HFF-Myc (cell line): ENCODE data around the gene LYPD6B.

Experiments used
- DNase-seq: peaks from one replicate; pipeline ENCODE4 v3.0.0-alpha.2; 2011; ENCODE audit warnings: low read depth; ENCODE audit errors: extremely low read depth
- H3K4me3 ChIP-seq: replicated peaks from 2 replicates; pipeline ENCODE4 v1.5.1; 2011; ENCODE audit warnings: low read depth, mild to moderate bottlenecking, control low read depth, low read length
- TF ChIP-seq, protein P1 (sequence below): IDR thresholded peaks from 2 replicates; pipeline ENCODE4 v1.5.1; 2012; ENCODE audit warnings: mild to moderate bottlenecking, low read depth, low read length, control low read depth; ENCODE audit errors: missing control alignments

The LYPD6B gene

DNA sequence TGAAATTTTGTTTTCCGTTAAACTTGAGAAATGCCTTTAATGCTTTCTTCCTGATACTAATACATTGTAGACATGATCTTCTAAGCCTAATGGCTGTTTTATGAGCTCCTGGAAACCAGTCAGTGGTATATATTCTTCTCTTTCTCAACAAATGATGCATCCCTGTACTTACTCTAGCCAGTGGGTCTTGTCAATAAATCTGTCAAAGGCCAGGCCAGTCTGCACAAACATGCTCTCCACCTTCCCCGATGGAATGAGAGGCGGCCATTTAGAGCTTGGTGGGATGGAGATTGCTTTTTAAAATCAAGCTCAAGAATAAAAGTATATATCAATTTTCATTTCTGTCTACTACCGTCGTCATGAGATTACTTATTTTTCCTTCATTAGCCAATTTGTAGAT, 140.1 kb downstream of the LYPD6B start:
- TF ChIP-seq, protein P1, sequence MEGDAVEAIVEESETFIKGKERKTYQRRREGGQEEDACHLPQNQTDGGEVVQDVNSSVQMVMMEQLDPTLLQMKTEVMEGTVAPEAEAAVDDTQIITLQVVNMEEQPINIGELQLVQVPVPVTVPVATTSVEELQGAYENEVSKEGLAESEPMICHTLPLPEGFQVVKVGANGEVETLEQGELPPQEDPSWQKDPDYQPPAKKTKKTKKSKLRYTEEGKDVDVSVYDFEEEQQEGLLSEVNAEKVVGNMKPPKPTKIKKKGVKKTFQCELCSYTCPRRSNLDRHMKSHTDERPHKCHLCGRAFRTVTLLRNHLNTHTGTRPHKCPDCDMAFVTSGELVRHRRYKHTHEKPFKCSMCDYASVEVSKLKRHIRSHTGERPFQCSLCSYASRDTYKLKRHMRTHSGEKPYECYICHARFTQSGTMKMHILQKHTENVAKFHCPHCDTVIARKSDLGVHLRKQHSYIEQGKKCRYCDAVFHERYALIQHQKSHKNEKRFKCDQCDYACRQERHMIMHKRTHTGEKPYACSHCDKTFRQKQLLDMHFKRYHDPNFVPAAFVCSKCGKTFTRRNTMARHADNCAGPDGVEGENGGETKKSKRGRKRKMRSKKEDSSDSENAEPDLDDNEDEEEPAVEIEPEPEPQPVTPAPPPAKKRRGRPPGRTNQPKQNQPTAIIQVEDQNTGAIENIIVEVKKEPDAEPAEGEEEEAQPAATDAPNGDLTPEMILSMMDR, result no peak
- no peak overlapping the region for H3K4me3 ChIP-seq
- no peak for DNase-seq

DNA sequence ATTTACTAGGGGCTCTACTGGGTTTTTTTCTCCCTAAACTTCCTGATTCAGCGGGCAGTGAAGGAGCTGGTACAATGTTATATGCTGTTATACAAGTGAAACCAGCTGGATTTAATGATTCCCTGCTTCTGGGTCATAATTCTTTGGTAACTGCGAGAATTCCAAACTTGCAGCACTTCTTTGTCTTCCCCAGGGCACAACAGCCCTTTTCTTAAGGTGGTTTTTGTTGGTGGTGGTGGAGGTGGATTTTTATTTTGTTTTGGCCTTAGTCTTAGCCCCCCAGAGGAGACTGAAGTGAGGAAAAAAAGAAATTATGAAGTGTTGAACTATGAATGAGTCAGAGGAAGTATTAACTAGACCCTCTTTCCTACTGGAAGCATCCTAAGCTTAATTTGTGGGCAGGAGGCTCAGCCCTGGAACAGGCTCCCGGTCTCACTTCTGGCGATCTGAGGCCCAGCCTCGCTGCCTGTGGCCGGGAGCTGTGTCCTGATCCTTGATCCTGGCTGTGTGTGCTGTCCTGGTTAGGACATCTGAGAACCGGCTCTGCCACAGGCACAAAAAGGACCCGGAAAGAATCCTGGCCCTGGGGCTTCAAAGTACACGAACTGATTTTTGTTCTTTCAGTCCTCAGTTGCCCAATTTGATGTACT, 141.9 kb downstream of the LYPD6B start:
- H3K4me3 ChIP-seq, result no peak overlapping the region
- TF ChIP-seq, protein P1, result no peak
- no peak for DNase-seq

DNA sequence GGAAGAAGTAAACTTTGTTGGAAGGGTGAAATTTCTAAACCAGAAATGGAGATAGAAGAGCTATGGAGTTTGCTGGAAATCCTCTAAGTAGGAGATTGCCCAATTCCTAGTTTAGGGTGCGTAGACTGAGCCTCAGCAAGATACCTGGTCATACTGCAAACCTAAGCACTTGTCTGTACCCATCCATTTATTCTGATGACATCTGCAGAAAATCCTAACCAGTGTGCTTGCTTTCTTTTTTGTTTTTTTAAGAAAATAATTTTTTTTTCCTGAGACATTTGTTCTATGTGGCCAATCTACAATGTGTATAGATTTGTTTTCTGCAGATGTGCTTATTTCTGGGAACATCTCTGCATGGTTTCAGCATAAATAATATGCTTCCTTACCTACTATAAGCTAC, 144.7 kb downstream of the LYPD6B start:
- TF ChIP-seq, protein P1, result no peak

DNA sequence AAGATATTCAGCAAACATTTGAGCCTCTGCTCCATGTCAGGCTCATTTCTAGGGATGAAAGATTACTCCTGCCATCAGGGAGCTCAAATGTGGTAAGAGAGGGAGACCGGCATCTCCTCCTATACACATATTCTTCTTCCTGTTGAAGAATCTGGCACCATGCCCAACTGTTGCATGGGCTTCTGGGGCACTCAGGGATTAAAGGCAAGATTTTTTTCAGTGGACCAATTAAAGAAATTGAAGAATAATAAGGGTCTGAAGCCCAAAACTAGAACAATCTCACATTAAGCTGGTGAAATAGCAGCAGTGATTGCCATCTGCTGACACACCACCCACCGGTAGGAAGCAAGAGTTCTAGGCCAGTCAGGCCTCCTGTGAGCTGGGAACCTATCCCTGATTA, 146.5 kb downstream of the LYPD6B start:
- TF ChIP-seq, protein P1, result no peak
- H3K4me3 ChIP-seq, result no peak overlapping the region
- no peak for DNase-seq

More for the DNA sequence above, 144.7 kb downstream of the LYPD6B start:
- no peak overlapping the region for H3K4me3 ChIP-seq
- DNase-seq, result no peak

DNA sequence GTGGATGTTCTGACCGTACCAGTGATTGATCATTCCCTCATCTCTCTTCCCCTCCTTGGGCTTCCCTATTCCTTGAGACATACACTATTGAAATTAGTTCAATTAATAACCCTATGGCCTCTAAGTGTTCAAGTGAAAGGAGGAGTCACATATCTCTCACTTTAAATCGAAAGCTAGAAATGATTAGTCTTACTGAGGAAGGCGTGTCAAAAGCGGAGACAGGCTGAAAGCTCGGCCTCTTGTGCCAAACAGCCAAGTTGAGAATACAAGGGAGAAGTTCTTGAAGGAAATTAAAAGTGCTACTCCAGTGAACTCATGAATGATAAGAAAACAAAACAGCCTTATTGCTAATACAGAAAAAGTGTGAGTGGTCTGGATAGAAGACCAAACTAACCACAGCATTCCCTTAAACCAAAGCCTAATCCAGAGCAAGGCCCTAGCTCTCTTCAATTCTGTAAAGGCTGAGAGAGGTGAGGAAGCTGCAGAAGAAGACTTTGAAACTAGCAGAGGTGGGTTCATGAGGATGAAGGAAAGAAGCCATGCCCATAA, 147.5 kb downstream of the LYPD6B start:
- TF ChIP-seq, protein P1, result no peak
- H3K4me3 ChIP-seq, result no peak overlapping the region
- no peak for DNase-seq

DNA sequence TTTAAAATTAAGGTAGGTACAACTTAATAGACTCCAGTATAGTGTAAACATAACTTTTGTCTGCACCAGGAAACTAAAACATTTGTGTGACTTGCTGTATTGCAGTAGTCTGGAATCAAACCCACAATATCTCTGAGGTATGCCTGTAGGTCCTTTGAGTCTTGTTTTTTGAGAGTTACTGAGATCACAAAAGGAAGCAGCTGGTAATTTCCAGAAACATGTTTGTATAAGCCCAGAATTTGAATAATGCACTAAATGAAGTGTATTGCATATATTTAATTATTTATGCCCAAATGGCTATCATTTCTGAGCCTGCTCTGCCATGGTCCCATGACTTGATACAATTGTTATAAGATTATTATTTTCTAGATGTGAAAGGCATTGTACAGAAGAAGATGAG, 148.6 kb downstream of the LYPD6B start:
- no peak overlapping the region for H3K4me3 ChIP-seq
- no peak for DNase-seq
- TF ChIP-seq, protein P1, result no peak
